ENCODE measurements around the gene CPNE4. TPM values are rescaled to one million over a fixed set of nuclear protein-coding genes. Genes with fewer than 3 reads are reported as not detected.

CPNE4 gene
- total RNA-seq, 1 experiment from 2014 or later = 1.9 TPM

GRCh38 chr3:131620977-131621376, 413.8 kb downstream of the CPNE4 start:
- Histone ChIP-seq H4K20me1 (ENCODE audit: control insufficient read depth, insufficient read depth, insufficient read length) (no peaks in the 10 kb centered on the region), H2AFZ (ENCODE audit: low read length) (no peak overlapping the region), H3K4ac (ENCODE audit: low read depth, low read length) (no peak overlapping the region), H2BK5ac (ENCODE audit: insufficient read length, low read length) (no peak overlapping the region), H3K18ac (ENCODE audit: insufficient read length, low read depth, low read length) (no peak overlapping the region), H3K4me1 (ENCODE audit: insufficient read depth, low read length) (no peaks in the 10 kb centered on the region), H3K9ac (ENCODE audit: extremely low read depth, insufficient read length, low read length) (no peak overlapping the region), H2BK15ac (ENCODE audit: low read depth, low read length) (no peak overlapping the region), H3K14ac (ENCODE audit: insufficient read depth, low read length) (no peak overlapping the region), H4K5ac (ENCODE audit: insufficient read length, low read depth, low read length) (no peak overlapping the region), H3K79me1 (ENCODE audit: insufficient read depth, low read depth, low read length, poor library complexity, severe bottlenecking) (no peaks in the 10 kb centered on the region), H2BK20ac (ENCODE audit: low read depth, low read length, poor library complexity, severe bottlenecking) (no peak overlapping the region), H3T11ph (ENCODE audit: low read length) (no peak overlapping the region), H3K27ac (ENCODE audit: insufficient read length, low read depth, low read length) (no peak overlapping the region), H4K91ac (ENCODE audit: insufficient read length, low read depth, low read length) (no peak overlapping the region), H2BK120ac (ENCODE audit: low read depth, low read length, poor library complexity, severe bottlenecking) (no peak overlapping the region), H2AK5ac (ENCODE audit: insufficient read length, low read length) (no peak overlapping the region), H4K8ac (replicated peaks; ENCODE audit: insufficient read length, low read depth, low read length) (no peak overlapping the region), H3K23ac (ENCODE audit: insufficient read length, low read depth, low read length) (no peak overlapping the region), H3K27me3 (ENCODE audit: insufficient read depth, low read length) (no peaks in the 10 kb centered on the region), H3K4me2 (ENCODE audit: insufficient read depth, insufficient read length, low read length) (no peak overlapping the region), H3K9me3 (ENCODE audit: control insufficient read depth, low read depth, low read length) (no peaks in the 10 kb centered on the region), H3K79me2 (ENCODE audit: insufficient read depth, low read length) (no peaks in the 10 kb centered on the region), H3K56ac (ENCODE audit: insufficient read length, low read depth, low read length) (no peak overlapping the region), H2BK12ac (ENCODE audit: insufficient read length, low read depth, low read length) (no peak overlapping the region), H3K23me2 (ENCODE audit: insufficient read length, low read depth, low read length, poor library complexity, severe bottlenecking) (no peaks in the 10 kb centered on the region)
- no peak overlapping the region for H3K27ac Mint-ChIP-seq
- no peaks in the 10 kb centered on the region; a peak in 1 of 5 replicates for H3K9me3 Mint-ChIP-seq
- H3K4me1 Mint-ChIP-seq = peaks cover 17 to 20% of the 10 kb centered on the region in 2 experiments
- peaks cover 2% of the 10 kb centered on the region; the same call in 1 of the 2 replicates for H3K27me3 Mint-ChIP-seq (ENCODE audit: low read depth)
- WGBS (ENCODE audit: extremely low coverage, insufficient read length, low lambda C conversion rate) = no CpG with 5 or more reads among the region's 1 CpG
- no peak for DNase-seq
- no peak overlapping the region for H3K4me3 Mint-ChIP-seq
- TF ChIP-seq, protein P1, sequence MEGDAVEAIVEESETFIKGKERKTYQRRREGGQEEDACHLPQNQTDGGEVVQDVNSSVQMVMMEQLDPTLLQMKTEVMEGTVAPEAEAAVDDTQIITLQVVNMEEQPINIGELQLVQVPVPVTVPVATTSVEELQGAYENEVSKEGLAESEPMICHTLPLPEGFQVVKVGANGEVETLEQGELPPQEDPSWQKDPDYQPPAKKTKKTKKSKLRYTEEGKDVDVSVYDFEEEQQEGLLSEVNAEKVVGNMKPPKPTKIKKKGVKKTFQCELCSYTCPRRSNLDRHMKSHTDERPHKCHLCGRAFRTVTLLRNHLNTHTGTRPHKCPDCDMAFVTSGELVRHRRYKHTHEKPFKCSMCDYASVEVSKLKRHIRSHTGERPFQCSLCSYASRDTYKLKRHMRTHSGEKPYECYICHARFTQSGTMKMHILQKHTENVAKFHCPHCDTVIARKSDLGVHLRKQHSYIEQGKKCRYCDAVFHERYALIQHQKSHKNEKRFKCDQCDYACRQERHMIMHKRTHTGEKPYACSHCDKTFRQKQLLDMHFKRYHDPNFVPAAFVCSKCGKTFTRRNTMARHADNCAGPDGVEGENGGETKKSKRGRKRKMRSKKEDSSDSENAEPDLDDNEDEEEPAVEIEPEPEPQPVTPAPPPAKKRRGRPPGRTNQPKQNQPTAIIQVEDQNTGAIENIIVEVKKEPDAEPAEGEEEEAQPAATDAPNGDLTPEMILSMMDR (conservative IDR thresholded peaks at IDR 0.05) = no peak
- H3K36me3 Mint-ChIP-seq (ENCODE audit: insufficient read depth in 1 of 3, low read depth in 3 of 3) = no peaks in the 10 kb centered on the region
